Measurements from ENCODE around the gene HEMK1.

The HEMK1 gene

GRCh38 chr3:50611464-50612233 lies 42.3 kb downstream of the HEMK1 start, which contains the start of gene CISH:
Gene CISH (minus strand): TSS chr3:50611774. CDS start chr3:50611650, 124 bp downstream.
- TF ChIP-seq CTCF (IDR thresholded peaks at IDR 0.05; ENCODE audit: extremely low read depth, insufficient read depth, missing control alignments): peak; percentile 50
- in situ Hi-C loops (cut with MboI; ENCODE audit: low pct_unique_long_range_greater_than_20kb, low sequenced_read_pairs, unreplicated experiment): loop anchor here (5.0 to 25.0 kb wide), 2 partner anchors 34 to 1076 kb away; no protein-coding TSS in a partner anchor
- DNase-seq (ENCODE audit: low spot score): peak; percentile 93

GRCh38 chr3:50612234-50612882 lies 43.0 kb downstream of the HEMK1 start:
- no peak for DNase-seq (ENCODE audit: low spot score)
- no peak for TF ChIP-seq CTCF (IDR thresholded peaks at IDR 0.05; ENCODE audit: extremely low read depth, insufficient read depth, missing control alignments)
- in situ Hi-C loops (cut with MboI; ENCODE audit: low pct_unique_long_range_greater_than_20kb, low sequenced_read_pairs, unreplicated experiment): loop anchor here (5.0 to 25.0 kb wide), 2 partner anchors 35 to 1075 kb away; no protein-coding TSS in a partner anchor

GRCh38 chr3:50612970-50613846 lies 43.9 kb downstream of the HEMK1 start:
- TF ChIP-seq CTCF (IDR thresholded peaks at IDR 0.05; ENCODE audit: extremely low read depth, insufficient read depth, missing control alignments): no peak
- DNase-seq (ENCODE audit: low spot score): no peak
- in situ Hi-C loops (cut with MboI; ENCODE audit: low pct_unique_long_range_greater_than_20kb, low sequenced_read_pairs, unreplicated experiment): loop anchor here (5.0 to 25.0 kb wide), 2 partner anchors 36 to 1074 kb away; no protein-coding TSS in a partner anchor

- in situ Hi-C loops (cut with MboI; ENCODE audit: low pct_unique_long_range_greater_than_20kb, low sequenced_read_pairs, unreplicated experiment): loop anchor here (25.0 kb wide), 1 partner anchor 1072 kb away; no protein-coding TSS in a partner anchor
- TF ChIP-seq CTCF (IDR thresholded peaks at IDR 0.05; ENCODE audit: extremely low read depth, insufficient read depth, missing control alignments): no peak
- DNase-seq (ENCODE audit: low spot score): no peak
Measured at GRCh38 chr3:50615190-50615589, 45.9 kb downstream of the HEMK1 start.

GRCh38 chr3:50616003-50616769 lies 46.9 kb downstream of the HEMK1 start:
- DNase-seq (ENCODE audit: low spot score): peak; percentile 89
- in situ Hi-C loops (cut with MboI; ENCODE audit: low pct_unique_long_range_greater_than_20kb, low sequenced_read_pairs, unreplicated experiment): loop anchor here (25.0 kb wide), 1 partner anchor 1071 kb away; no protein-coding TSS in a partner anchor
- peak; percentile 99 for TF ChIP-seq CTCF (IDR thresholded peaks at IDR 0.05; ENCODE audit: extremely low read depth, insufficient read depth, missing control alignments)
